GM20431 (cell line): Measurements from ENCODE around the gene PPM1H.

Experiments
- in situ Hi-C: fragments of 300-500 bp; cut with MseI, MboI; formaldehyde crosslinking; loops from one replicate; pipeline ENCODE4 v1.15.0; 2020; ENCODE audit warnings: low sequenced_read_pairs; ENCODE audit not compliant: unreplicated experiment

The PPM1H gene

DNA sequence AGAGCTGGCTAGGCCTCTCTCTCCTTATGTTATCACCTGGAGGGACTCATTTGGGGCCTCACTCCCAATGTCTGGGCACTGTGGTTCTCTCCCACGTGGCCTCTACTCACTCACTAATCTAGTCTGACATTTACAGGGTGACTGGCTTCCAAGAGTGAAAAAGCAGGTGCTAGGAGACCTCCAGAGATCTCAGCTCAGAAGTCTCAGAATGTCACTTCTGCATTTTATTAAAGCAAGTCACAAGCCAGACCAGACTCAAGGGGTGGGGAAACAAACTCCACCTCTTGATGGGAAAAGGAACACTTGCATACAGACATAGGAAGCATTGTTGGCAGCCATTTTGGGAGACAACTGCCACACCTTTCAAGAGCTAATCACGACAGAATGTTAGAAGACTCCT is 292.5 kb downstream of the PPM1H start:
- in situ Hi-C loops = no loop called here

GRCh38 chr12:62640910-62641448 is 294.0 kb downstream of the PPM1H start:
- in situ Hi-C loops = no loop called here

DNA sequence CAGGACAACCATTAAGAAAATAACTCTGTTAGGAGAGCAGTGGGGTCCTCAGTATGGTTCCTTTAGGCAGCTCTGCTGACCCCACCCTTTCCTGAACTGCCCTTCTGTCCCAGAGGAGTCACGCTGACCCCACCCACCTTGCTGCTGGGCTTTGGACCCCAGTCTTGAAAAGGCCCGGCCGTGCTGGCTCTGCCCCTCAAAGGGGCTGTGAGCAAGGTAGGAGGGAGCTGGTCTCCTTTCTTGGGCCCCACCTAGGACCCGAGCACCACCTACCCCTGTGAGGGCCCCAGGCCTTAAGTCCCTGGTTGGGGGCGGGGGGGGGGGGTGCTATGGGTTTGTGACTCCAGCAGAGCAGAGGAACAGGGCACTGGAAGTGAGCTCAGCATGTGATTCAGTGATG is 297.3 kb downstream of the PPM1H start:
- in situ Hi-C loops = no loop called here

GRCh38 chr12:62635649-62636048 is 299.3 kb downstream of the PPM1H start:
- in situ Hi-C loops = no loop called here

- in situ Hi-C loops = no loop called here
Measured at GRCh38 chr12:62632411-62632918, 302.5 kb downstream of the PPM1H start.

- in situ Hi-C loops = no loop called here
Measured at GRCh38 chr12:62631471-62632410, 303.2 kb downstream of the PPM1H start.

- in situ Hi-C loops = no loop called here
Measured at GRCh38 chr12:62629971-62630739, 304.8 kb downstream of the PPM1H start.

DNA sequence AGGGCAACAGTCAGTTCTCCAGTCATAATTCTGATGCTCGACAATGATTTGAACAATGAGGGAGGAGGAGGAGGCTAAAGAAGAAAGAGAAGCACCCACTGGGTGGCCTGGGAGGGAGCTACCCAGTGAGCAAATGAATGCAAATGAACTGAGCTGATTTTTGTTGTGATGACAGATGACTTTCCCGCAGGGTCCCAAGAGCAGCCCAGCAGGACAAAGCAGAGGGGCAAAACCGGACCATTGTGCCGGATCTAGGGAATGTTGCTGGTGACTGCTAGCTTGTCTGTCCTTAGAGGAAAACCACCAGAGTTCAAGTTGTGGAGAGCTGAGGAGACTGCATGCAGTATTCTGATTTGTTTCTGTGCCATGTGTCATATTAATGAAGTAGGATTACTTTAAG is 305.5 kb downstream of the PPM1H start:
- in situ Hi-C loops = no loop called here

GRCh38 chr12:62627181-62627580 is 307.8 kb downstream of the PPM1H start:
- in situ Hi-C loops = no loop called here

- in situ Hi-C loops = no loop called here
Measured at GRCh38 chr12:62625228-62625627, 309.7 kb downstream of the PPM1H start.

DNA sequence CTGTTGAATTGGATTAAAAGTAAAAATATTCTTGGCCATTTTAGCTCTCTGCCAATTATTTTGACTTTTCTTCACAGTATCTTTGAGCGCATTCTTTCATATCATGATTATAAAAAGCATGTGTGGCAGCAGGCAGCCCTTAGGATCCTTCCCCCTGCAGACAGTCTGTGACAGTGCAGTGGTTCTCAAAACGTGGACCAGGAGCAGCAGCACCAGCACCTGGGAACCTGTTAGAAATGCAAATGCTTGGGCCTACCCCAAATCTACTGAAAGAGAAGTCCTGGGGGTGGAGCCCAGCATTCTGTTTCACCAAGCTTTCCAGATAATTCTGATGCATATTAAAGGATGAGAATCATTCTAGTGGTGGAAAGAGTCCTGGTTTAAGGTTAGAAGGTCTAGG is 312.8 kb downstream of the PPM1H start:
- in situ Hi-C loops = no loop called here

DNA sequence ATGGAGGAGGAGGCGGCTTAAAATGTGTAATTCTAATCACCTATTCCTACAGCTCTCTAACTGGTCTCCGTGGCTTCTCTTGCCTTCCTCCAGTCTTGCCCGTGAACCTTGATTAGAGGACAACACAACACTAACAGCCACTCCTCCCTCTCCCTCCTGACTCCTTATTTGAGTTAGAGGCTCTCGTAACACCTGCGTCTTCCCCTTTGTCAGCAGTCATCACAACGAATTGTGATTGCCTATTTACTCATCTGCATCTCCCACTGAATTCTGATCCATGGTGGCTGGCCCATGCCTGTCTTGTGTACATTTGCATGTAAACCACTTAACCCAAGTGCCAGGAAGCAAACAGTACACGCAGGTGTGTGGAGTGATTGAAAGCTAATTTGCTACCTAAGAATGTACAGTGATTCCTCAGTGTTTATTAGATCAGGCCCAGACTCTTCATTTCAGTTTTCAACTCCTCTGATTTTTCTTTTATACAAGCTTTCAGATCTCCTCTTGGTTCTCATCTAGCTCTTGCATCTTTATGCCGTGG is 313.8 kb downstream of the PPM1H start:
- in situ Hi-C loops = no loop called here

DNA sequence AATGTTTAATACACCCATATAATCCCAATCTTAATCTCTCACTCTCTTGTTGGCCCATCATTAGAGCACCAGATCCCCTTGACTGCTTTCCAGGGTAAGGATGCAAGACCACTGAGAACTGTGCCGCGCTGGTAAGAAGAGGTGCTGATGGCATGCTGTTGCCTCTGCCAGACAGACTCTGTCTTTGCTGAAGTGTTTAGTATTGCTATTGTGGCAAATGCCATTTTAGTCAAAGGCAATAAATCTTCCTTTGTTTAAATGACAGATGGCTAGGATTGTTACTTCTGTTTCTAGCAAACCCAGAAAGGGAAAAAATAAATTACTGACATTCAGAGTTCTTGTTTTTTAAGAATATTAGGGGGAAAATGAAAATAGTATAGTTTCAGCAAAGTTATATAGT is 316.0 kb downstream of the PPM1H start:
- in situ Hi-C loops = no loop called here

GRCh38 chr12:62618319-62618718 is 316.6 kb downstream of the PPM1H start:
- in situ Hi-C loops = no loop called here

DNA sequence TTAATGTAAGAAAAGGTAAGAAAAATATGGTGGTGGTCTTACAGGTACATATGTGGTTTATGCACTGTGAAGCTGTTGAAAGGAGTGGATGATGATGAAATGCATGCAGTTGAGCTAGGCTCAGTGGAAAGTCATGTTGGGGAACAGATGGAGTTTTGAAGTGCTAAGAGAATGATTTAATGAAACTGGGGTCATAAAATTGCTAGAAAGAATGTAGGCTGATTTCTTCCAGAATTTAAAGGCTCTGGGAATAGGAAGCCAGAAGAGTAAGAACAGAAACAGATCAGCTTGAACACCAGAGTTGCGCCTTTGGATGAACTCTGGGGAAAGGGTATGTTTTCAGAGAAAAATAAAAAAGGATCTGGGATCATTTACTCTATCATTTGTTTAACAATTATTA is 321.9 kb downstream of the PPM1H start:
- in situ Hi-C loops = no loop called here

DNA sequence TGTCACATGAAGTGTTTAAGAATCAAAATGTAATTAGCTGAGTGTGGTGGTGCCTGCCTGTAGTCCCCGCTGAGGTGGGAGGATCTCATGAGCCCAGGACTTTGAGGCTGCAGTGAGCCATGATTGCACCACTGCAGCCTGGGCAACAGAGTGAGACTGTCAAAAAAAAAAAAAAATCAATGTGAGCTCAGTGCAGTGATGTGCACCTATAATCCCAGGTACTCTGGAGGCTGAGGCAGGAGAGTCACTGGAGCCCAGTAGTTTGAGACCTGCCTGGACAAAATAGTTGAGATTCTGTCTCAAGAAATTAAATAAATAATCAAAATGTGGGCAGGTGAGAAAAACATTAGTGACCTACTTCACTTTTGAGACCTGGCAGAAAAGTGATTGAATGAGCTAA is 328.3 kb downstream of the PPM1H start:
- in situ Hi-C loops = no loop called here

DNA sequence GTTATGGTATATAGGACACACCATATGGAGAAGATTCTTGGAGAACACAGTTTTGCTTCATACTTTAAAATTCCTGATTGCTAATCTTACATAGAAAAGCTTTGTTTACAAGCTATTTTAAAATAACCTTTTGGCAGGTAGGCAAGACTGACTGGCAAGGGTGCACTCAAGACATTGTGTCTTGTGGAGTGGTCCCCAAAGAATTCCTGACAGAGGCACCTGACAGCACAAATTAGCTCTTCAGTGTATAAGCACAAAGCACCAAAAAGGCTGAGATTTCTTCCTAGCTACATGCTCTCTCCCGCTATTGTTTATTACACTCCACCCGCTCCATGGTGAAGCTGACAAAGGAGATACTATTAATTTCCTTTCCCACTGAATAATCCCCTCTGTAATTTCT is 329.0 kb downstream of the PPM1H start:
- in situ Hi-C loops = no loop called here

DNA sequence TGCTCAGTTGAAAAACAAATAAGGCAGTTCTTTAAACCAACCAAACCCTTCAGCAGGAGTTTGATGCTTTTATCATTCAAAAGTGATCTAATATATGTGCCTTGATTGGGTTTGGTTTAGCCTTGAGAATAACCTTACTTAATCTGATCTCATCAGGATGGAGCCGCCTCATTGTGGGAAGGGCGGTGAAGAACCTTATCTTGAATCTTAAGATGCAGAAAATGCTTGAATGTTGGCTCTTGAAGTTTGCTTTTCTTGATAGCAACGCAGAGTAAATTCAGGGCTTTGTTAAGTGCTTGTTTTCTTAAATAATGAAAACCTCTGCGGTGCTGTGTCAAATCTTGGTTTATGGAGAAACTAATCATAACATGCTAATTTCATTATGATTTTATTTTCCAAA is 330.1 kb downstream of the PPM1H start:
- in situ Hi-C loops = no loop called here

GRCh38 chr12:62604373-62604772 is 330.6 kb downstream of the PPM1H start:
- in situ Hi-C loops = no loop called here

GRCh38 chr12:62603811-62604098 is 331.2 kb downstream of the PPM1H start:
- in situ Hi-C loops = no loop called here
